NCI-H82 treated with DMSO at 0.1 percent for 48 hours (cell line): ENCODE results near the gene TBX1.
A peak's percentile ranks its signal among the peaks of the same experiment; 100 is the strongest.
"Not testable (repeated sequence)": the region's sequence is repeated elsewhere in the genome, so short reads cannot be mapped to it uniquely, and the experiment has no call there.

Experiments used
- DNase-seq: peaks from one replicate; lab custom pipeline; 2025; ENCODE audit not compliant: unreplicated experiment; lab: John Stamatoyannopoulos, UW

The TBX1 gene

DNA sequence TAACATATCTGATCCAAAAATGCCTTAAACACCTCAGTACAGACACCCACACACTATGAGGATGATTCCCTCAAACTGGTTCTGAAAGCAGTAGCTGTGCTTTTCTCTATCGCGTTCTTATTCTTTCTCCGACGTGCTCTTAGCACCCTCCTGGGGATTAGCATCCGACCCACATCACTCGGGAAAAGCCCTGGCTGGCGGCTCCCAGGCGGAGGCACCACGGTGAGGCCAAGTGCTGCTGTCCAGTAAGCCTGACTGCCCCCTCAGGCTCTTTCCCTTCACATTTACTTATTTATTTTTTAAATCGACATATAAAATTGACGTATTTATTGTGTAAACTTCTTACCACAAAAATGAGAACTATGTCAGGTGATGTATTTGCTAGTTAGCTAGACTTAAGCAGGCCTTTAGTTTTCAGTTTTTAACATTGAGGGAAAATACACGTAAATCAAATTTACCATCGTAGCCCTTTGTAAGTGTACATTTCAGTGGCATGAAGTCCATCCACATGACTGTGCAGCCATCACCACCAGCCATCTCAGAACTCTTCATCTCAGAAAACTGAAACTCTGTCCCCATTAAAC lies 19.2 kb downstream of the TBX1 start:
- DNase-seq, result peak; percentile 3

DNA sequence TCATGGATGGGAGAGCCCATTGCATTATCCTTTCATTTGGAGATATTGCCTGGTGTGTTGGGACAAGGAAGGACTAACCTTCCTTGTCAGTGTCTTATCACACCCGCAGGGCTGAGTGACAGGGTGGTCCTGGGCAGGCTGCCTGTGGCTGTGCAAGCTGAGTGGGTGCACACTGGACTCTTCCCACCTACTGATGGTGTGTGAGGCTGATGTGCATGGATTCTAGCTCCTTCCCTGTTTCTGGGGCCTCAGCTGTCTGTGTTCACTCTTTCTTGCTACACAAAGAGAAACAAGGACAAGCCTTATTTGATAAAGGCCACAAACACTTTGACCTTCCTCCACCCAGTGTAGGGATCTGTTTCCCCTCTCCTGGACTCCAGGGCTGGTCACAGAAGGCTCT lies 22.0 kb downstream of the TBX1 start:
- DNase-seq, result no peak

DNA sequence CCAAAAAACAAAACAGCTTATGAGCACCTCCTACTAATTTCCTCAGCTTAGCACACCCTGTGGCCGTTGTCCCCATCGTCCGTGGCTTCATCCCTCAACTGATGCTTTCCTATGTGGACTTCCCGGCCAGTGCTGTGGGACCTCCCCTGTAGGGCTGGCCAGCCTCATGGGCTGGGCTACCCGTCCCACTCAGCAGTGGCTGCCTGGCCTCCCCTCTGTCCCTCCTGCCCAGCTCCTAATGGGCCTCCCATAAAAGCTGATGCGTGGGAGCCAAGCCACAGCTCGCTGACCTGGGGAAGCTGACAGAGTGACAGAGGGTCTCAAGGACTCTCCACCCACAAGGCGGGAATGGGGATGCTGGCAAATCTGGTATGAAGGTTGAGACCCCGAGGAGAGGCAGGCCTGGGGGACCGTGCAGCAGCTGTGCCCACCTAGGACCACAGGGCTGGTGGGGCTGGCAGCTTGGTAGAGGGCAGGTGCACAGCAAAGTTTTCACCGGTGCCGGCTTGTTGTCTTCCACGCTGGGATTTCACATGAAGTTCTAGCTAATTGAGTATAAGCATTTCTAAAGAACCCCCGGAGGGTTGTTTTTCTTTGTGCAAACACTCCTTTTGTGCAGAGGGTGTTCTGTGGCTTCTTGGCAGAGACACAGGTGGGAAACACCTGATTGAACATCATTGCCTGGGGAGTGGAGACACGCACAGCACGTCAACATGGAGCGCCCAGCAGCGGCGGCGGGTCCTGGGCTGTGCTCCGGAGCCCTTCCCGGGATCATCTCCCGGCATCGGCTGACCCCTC lies 23.2 kb downstream of the TBX1 start:
- no peak for DNase-seq

DNA sequence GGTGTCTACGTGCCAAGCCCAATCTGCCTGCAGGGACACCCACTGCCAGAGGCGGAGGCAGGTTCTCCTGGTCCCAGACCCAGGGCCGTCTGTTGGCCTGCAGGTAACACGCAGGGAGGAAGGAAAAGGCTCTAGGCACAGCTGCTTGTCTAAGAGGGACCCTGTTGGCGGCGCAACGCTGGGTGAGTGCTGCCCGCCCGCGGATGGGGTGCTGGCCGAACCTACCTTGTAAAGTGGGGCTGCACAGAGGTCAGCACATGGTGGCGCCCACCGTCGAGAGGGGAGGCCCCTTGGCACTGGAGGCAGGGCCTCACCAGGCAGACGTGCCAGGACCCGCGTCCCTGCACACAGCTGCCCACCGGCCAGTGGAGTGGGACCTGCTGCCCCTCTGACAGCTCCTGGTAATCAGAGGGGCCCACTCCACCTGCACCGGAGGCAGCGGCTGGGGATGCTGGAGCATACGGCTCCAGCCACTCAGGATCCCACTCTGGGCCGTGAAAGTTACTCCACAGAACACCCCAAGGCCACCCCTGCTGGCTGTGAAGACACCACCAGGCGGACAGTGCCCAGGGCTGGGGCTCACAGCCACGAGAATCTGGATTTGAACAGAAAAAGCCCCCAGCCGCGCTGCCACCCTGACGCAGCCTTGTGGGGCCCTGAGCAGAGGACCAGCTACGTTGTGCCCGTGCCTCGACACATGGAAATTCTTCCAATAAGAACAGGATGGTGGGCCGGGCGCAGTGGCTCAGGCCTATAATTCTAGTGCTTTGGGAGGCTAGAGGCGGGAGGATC lies 24.0 kb downstream of the TBX1 start:
- no peak for DNase-seq

DNA sequence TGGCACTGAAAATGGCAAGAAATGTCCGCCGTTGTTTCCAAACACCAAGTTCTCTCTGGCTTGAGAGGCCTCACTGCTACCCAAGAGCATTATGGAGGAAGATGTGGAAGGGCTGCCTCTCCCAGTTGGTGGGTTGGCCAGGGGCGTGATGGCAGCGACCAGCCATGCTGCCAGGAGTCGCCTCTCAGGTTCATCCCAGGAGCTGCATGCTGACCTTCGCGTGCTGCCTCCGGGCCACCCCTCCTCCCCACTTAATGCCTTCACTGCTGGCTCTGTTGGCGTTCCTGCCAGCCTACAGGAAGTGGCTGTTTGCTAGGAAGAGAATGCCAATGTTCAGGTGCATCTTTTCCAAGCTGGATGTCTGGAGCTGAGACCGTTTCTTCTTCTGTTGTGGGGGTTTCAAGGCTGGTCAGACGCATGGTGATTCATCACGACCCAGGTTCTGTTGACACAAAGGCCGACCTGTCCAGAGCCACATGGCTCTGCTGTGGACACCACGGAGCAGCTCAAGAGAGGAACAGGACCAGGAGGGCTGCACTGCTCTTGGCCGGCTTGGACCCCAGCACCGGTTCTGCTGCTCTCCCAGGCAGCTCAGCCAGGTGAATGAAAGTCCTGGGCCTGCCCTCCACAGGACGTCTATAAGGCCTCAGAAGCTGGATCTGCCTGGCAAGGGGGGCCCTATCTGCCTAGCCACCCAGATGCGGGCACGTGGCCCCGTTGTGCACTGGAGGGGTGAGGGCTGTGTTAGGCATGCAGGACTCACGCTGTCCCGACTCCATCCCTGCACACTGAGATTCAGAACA lies 25.1 kb downstream of the TBX1 start:
- DNase-seq, result no peak

DNA sequence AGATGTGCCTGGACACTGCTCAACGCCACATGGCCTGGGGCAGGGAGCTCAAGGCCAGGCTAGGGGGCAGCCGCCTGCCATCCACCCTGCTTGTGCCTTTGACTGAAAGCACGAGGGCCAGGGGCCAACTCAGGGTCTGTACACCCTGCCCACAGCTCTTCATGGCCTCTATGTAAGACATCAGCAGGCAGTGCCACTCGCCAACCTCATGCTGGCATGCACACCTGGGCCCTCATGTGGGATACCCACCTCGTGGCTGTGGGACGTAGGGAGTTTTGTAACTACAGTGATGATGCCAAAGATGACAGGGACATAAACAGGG lies 25.6 kb downstream of the TBX1 start:
- DNase-seq, result no peak

DNA sequence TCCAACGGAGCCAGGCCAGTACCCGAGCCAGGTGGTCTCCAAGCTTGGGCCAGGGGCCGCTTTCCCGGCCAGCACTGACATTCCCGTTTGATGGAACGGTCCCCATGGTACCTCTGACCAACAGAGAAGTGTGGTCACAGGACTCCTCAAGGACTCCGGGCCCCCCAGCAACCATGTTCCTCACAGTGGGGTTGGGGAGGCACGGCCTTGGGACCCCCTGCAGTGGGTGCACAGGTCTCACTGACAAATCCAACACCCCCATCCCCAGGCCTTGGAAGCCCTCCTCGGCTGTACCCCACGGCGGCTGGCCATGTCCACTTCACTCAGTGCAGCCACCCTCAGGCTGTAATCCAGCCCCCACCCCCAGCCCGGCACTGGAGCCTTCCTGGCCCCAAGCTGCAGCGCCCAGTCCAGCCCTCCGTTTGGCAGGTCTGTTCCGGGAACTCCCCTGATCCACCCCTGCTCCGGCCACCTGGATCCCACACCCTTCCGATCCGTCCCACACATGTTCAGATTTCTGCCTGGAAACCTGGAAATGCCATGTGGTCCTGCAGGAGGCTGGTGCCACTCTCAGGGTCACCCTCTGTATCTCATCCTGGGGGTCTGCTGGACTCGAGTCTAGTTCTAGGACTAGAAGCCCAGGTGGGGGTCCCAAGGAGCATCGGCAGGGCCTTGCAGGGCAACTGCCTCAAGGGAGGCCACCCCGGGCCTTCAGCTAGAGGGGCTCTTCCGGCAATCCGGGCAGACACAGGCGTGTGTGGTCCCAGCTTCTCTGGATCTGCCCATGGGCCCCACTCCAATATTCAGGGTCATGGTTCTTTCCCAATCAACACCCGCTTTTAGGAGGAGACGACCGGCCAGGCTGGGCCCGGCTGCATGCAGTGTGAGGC lies 26.6 kb downstream of the TBX1 start:
- no peak for DNase-seq

DNA sequence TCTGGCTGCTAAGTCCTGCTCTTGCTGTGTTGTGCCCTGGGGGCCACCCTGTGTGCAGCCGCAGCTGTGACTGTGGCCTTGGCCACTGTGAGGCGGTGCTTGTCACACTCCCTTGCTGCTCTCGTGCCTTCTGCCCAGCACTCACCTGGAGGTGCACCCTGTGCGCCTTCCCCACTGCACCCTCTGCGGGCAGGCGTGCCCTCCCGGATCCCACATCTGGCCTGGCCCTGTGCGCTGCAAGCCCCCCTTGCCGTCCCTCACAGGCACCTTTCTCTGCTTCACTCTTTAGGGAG lies 27.2 kb downstream of the TBX1 start:
- DNase-seq, result no peak

DNA sequence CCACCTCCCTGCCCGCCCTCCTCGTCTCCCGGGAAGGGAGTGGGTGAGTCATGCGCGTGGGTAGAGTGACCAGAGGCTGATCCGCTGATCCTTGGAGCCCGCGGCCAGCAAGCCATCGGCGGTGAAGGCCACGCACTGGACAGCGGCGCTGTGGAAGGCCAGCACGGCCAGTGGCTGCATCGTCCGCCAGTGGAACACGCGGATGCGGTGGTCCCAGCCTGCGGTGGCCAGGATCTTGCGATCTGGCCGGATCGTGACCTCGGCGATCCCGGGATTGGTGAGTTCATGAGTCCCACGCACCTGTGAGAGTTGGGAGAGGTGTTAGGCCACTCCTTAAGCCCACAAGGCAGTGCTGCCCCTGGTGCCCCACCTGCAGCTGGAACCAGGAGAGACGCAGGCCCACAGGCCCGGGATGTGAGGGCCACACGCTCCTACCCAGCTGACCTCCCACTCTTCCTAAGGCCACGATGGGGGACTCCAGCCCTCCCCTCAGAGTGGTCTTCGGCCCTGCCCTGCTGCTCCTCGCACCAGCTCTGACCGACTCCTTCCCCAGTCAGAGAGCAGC lies 28.2 kb downstream of the TBX1 start:
- no peak for DNase-seq

DNA sequence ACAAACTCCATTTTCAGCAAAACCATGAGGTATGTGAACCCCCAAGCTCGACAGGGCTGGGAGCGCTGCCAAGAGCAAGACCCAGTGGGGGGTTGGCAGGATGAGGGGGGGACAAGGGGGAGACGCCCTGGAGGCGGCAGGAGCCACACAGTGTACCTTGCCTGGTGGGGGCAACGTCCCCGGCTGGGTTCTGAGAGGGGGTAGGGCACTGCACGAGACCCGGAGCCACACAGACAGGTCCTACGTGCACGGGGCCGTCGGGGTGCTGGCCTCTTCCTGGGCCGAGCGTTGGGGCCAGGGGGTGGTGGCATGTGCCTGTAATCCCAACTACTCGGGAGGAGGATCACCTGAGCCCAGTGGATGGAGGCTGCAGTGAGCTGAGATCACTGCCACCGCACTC lies 28.8 kb downstream of the TBX1 start:
- no peak for DNase-seq

DNA sequence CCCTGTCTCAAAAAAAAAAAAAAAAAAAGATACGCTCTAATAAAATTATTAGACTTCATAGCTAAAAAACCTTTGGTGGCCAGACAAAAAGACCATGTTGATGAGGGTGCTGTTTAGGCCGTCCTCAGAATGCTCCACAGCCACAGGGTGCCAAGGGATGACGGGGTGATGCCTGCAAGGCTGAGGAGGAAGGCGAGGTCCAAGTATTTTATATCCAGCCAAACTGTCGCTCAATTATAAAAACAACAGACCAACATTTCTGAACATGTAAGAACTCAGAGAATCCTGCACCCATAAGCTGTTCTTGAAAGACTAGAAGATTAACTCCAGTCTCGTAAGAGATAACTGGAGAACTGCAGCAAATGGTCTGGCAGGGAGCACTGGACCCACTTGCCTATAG lies 29.2 kb downstream of the TBX1 start:
- DNase-seq, result no peak

DNA sequence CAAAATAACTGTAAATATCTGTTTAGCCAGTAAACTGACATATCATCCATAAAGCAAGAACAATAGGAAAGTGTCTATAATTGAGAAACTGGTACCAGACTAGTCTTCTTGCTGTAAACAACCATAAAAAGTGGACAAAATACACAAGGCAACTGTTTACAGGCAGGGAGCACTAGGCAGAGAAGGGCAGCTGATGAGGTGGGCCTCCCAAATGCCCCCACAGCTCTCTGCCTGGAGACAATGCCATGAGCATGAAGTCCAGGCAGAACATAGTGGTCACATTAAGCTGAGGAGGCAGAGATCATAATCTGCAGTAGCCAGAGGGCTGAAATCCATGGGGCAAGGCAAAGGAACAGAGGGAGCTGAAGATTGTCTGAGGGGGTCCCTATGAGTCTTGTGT lies 30.7 kb downstream of the TBX1 start:
- DNase-seq, result no peak

DNA sequence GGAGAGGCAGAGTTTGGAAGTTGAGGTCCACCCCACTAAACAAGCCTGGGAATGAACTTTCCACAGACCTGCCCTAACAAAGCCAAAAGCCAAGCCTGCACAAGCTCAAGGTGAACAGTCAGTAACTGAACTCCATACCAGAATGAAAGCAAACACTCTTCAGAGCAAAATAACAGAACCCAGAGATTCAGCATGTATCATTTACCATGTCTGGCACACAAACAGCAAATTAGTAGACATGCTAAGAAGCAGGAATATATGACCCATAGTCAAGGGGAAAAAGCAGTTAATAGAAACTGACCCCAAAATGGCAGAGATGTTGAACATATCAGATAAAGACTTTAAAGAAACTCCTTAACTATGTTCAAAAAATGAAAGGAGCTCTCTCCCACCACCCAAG lies 31.3 kb downstream of the TBX1 start:
- DNase-seq, result no peak

DNA sequence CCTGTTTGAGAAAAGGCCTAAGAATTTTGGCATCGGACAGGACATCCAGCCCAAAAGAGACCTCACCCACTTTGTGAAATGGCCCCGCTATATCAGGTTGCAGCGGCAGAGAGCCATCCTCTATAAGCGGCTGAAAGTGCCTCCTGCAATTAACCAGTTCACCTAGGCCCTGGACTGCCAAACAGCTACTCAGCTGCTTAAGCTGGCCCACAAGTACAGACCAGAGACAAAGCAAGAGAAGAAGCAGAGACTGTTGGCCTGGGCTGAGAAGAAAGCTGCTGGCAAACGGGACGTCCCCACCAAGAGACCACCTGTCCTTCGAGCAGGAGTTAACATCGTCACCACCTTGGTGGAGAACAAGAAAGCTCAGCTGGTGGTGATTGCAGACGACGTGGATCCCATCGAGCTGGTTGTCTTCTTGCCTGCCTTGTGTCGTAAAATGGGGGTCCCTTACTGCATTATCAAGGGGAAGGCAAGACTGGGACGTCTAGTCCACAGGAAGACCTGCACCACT lies 31.9 kb downstream of the TBX1 start:
- not testable (repeated sequence) for DNase-seq

DNA sequence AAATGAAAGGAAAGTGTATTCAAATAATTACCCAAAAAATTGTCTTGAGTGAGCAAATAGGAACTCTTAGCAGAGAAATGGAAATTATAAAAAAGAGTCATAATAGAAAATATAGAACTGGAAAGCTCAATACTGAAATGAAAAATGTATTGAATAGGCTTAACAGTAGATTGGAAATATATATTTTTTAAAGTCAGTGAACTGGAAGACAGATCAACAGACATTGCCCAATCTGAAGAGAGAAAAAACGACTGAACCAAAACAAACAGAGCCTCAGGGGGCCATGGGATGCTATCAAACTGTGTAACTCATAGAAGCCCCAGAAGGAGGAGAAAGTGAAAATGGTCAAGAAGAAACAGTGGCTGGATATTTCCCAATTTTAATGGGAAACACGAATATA lies 32.6 kb downstream of the TBX1 start:
- DNase-seq, result no peak

DNA sequence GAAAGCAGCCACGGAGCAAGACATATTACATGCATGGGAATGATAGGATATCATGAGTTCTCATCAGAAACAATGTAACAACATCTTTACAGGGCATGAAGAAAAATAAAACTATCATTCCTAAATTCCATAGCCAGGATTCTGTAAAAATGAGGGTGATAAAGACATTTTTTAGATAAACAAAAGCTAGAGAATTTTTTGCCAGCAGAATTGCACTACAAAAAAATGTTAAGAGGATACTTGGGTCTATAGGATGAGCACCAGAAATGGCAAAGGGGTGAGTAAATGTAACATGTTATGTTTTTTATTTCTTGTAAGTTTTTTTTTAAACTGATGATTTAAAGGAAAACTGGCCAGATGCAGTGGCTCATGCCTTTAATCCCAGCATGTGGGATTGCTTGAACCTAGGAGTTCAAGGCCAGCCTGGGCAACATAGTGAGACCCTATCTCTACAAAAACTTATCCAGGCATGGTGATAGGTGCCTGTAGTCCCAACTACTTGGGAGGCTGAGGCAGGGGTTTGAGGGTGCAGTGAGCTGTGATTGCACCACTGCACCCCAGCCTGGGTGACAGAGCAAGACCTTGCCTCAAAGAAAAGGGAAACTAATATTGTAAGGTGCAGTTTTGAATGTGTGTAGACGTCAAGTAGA lies 33.2 kb downstream of the TBX1 start:
- no peak for DNase-seq

DNA sequence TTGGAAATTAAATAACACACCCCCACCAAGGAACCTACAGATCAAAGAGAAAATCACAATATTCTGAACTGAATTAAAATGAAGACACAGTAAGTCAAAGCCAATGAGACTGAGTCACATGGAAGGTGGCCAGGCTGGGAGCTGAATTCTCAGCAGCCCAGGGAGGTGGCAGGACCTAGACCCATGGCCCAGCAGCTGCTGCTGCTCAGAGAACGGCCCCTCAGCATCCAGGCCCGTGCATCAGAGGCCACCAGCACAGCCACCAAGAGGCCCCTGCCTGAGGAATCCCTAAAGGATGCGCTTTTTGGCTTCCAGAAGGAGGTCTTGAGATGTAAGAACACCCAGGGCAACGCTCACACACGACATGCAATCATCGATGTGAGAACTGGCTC lies 35.0 kb downstream of the TBX1 start:
- no peak for DNase-seq

DNA sequence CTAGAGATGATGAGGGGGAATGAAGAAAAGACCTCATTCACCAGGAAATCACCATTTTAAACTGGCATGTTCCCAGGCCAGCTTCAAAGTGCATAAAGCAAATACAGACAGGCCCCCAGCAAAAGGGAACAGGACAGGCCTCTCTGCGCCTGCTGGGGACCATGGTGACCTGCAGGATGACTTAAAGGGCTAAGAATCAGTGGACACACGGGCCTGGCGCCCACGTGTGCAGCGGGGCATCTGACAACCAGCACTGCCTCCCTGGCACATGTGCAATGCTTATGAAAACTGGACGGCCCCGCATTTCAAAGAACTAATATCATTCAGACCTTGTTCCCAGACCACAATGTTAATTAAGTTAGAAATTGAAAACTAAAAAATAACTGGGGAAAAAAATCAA lies 35.6 kb downstream of the TBX1 start:
- no peak for DNase-seq

DNA sequence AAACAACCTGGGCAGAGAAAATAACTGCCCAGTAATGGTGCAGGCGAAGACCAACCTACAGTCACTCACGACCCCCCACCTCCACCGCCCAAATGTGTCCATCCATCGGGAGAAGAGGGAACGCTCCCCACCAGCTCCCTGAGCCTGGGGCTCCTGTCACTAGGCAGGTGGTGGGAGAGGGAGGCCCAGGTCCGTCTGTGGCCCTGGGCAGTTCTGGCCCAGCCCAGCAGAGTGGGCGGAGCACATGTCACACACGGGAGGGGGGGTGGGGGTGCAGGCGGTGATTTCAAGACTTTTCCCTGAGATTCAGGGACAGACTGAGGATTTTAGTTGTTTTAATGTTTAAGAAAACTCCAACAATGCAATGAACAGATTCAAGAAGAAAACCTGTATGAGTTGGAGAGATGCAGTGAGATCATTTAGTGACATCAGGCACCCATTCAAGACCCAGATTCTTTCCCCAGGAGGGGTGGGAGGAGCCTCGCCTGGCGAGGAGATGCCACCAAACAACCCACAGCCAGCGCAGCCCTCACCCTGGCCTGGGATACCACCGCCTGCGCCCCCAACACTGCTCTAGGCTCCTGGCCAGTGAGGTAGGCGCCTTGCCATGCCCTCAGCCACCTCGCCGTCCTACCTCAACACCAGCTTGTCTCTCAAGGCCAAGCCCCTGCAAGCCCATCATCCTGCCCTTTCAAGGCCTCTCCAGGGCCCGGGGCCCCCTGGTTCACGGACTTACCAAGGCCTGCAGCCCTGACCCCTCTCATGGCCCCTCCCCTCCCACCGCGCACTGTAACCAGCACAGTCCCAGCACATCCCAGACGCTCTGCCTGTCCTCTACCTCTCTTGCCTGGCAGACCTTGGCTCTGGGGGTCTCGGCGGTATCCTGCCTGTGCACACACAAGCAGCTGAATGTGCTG lies 36.8 kb downstream of the TBX1 start:
- DNase-seq, result no peak
